Calu3 (cell line): Measurements from ENCODE around the gene TPSG1. TPM values are rescaled to one million over a fixed set of nuclear protein-coding genes. Genes with fewer than 3 reads are reported as not detected.
A peak's percentile ranks its signal among the peaks of the same experiment; 100 is the strongest.
"Not testable (repeated sequence)": the region's sequence is repeated elsewhere in the genome, so short reads cannot be mapped to it uniquely, and the experiment has no call there.

Experiments
- BruUV-seq: library from RNA; stranded (reverse); fragments of 400-500 nt; replicated peaks from 2 replicates; lab custom pipeline; 2021; lab: Mats Ljungman, UMichigan
- CTCF ChIA-PET: fragments of 300-600 bp; sonication (Branson Sonifier 250); formaldehyde crosslinking; loops from one replicate; lab custom pipeline; 2022; ENCODE audit warnings: antibody characterized with exemption; lab: Charles Lee
- DNase-seq: peaks from one replicate; pipeline ENCODE4 v3.0.0; 2022
- H3K27ac Mint-ChIP-seq: one replicate; pipeline ENCODE4 v1.8.0; 2022; ENCODE audit warnings: mixed read lengths; ENCODE audit not compliant: unreplicated experiment
- H3K27me3 Mint-ChIP-seq: one replicate; pipeline ENCODE4 v1.8.0; 2022; ENCODE audit warnings: mixed read lengths; ENCODE audit not compliant: unreplicated experiment
- H3K36me3 Mint-ChIP-seq: one replicate; pipeline ENCODE4 v1.8.0; 2022; ENCODE audit warnings: mild to moderate bottlenecking, moderate library complexity, mixed read lengths; ENCODE audit not compliant: insufficient read depth, unreplicated experiment
- H3K4me1 Mint-ChIP-seq: one replicate; pipeline ENCODE4 v1.8.0; 2022; ENCODE audit warnings: mild to moderate bottlenecking, low read depth, mixed read lengths; ENCODE audit not compliant: unreplicated experiment
- H3K4me3 Mint-ChIP-seq: one replicate; pipeline ENCODE4 v1.8.0; 2022; ENCODE audit warnings: mild to moderate bottlenecking, low read depth, moderate library complexity, mixed read lengths; ENCODE audit not compliant: unreplicated experiment
- H3K9me3 Mint-ChIP-seq: one replicate; pipeline ENCODE4 v1.8.0; 2022; ENCODE audit warnings: low read depth, mixed read lengths; ENCODE audit not compliant: unreplicated experiment
- intact Hi-C: fragments of 100-400 bp; cut with micrococcal nuclease; formaldehyde crosslinking; loops from one replicate; pipeline ENCODE4 v1.10.0; 2022; ENCODE audit not compliant: unreplicated experiment
- total RNA-seq: library from RNA; stranded (reverse); gene quantifications from 2 replicates; pipeline ENCODE4 v1.2.3, GENCODE V29; 2022
- TF ChIP-seq, protein P1 (sequence below): fragments of 200-600 bp; IDR thresholded peaks from one replicate; pipeline ENCODE4 v1.8.0; 2022; ENCODE audit warnings: antibody characterized with exemption; ENCODE audit not compliant: unreplicated experiment

Gene TPSG1
- total RNA-seq, 1 experiment from 2014 or later = not detected

DNA sequence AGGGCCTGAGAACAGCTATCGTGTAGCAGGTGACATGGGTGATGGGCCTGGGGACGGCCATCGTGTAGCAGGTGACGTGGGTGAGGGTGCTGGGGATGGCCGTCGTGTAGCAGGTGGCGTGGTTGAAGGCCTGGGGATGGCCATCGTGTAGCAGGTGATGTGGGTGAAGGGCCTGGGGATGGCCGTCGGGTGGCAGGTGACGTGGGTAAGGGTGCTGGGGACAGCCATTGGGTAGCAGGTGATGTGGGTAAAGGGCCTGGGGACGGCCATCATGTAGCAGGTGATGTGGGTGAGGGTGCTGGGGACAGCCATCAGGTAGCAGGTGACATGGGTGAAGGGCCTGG lies 46.3 kb upstream of the TPSG1 start:
- intact Hi-C loops = no loop called here

DNA sequence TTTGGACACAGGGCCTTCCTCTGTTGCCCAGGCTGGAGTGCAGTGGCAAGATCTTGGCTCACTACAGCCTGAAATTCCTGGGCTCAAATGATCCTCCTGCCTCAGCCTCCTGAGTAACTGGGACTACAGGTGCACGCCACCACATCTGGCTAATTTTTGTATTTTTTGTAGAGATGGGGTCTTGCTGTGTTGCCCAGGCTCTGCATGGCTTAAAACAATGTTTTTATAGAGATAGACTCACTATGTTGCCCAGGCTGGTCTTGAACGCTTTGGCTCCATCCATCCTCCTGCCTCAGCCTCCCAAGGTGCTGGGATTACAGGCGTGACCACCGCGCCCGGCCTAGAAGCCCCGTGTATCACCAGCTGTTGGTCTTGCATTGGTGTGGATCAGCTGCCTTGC lies 44.4 kb upstream of the TPSG1 start:
- H3K9me3 Mint-ChIP-seq, DNase-seq, CTCF ChIA-PET, BruUV-seq, H3K27ac Mint-ChIP-seq, H3K4me3 Mint-ChIP-seq, H3K4me1 Mint-ChIP-seq, intact Hi-C loops: not testable (repeated sequence)
- Mint-ChIP-seq H3K36me3 (peaks cover 20% of the 10 kb centered on the region), H3K27me3 (peaks cover 88% of the 10 kb centered on the region)

More for the DNA sequence above, 46.3 kb upstream of the TPSG1 start:
- Mint-ChIP-seq H3K27me3 (peaks cover 88% of the 10 kb centered on the region), H3K9me3 (no peaks in the 10 kb centered on the region), H3K4me1 (peaks cover 10% of the 10 kb centered on the region), H3K36me3 (peaks cover 20% of the 10 kb centered on the region), H3K27ac (peak overlapping the region; percentile 89), H3K4me3 (peak overlapping the region; percentile 16)
- no peak for DNase-seq
- TF ChIP-seq, protein P1, sequence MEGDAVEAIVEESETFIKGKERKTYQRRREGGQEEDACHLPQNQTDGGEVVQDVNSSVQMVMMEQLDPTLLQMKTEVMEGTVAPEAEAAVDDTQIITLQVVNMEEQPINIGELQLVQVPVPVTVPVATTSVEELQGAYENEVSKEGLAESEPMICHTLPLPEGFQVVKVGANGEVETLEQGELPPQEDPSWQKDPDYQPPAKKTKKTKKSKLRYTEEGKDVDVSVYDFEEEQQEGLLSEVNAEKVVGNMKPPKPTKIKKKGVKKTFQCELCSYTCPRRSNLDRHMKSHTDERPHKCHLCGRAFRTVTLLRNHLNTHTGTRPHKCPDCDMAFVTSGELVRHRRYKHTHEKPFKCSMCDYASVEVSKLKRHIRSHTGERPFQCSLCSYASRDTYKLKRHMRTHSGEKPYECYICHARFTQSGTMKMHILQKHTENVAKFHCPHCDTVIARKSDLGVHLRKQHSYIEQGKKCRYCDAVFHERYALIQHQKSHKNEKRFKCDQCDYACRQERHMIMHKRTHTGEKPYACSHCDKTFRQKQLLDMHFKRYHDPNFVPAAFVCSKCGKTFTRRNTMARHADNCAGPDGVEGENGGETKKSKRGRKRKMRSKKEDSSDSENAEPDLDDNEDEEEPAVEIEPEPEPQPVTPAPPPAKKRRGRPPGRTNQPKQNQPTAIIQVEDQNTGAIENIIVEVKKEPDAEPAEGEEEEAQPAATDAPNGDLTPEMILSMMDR = no peak
- CTCF ChIA-PET = interaction anchor here (0.6 kb wide), 1 partner anchor 445 kb away, joined by 4 read pairs; no protein-coding TSS in a partner anchor
- BruUV-seq = no TSS peak

DNA sequence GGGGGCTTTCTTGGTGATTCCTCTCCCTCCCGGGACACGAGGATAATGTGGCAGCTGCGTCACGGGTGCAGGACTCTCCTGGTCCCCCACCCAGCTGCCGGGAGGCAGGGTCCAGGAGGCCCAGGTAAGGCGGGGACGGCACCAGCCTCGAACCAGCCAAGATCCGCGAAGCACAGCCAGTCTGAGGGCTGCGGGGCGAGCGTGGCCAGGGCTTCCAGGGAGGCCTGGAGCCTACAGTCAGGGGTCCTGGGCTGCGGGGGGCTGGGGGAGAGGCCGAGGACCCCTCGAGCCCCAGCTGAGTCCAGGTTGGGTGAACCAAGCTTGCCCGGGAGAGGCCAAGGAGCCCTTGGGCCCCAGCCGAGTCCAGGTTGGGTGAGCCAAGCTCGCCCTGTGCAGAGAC lies 40.8 kb upstream of the TPSG1 start:
- BruUV-seq = no TSS peak
- Mint-ChIP-seq H3K27ac (no peak overlapping the region), H3K36me3 (peaks cover 2% of the 10 kb centered on the region), H3K27me3 (peaks cover 86% of the 10 kb centered on the region), H3K4me1 (peaks cover under 1% of the 10 kb centered on the region), H3K4me3 (no peak overlapping the region), H3K9me3 (peaks cover 4% of the 10 kb centered on the region)
- intact Hi-C loops = no loop called here
- CTCF ChIA-PET = no interaction called here
- TF ChIP-seq, protein P1 = no peak
- DNase-seq = no peak

DNA sequence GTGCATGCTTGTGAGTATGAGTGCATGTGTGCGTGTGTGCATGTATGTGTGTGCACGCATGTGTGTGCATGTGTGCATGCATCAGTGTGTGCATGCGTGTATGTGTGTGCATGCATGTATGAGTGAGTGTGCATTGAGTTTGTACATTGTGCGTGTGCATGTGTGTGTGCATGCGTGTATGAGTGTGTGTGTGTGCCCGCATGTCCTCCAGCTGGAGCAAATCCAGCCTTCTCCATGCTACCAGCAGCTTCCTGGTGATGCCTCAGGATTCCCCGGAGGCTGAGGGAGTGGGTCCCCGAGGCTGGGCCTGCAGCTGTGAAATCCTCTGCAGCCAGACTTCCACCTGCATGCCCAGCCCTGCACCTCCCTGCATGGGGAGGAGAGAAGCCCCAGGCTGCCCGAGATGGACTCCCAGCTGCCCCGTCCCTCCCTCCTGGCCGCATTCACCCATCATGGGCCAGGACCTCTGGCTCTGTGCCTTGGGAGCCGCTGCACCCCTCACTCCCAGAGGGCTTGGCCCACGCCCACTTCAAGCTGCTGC lies 40.1 kb upstream of the TPSG1 start:
- no peak overlapping the region for H3K27ac Mint-ChIP-seq
- peaks cover 86% of the 10 kb centered on the region for H3K27me3 Mint-ChIP-seq
- BruUV-seq = no TSS peak
- no peaks in the 10 kb centered on the region for H3K36me3 Mint-ChIP-seq
- CTCF ChIA-PET = interaction anchor here (0.6 kb wide), 1 partner anchor 123 kb away, joined by 3 read pairs; no protein-coding TSS in a partner anchor
- intact Hi-C loops = no loop called here
- H3K9me3 Mint-ChIP-seq = peaks cover 4% of the 10 kb centered on the region
- H3K4me1 Mint-ChIP-seq = no peaks in the 10 kb centered on the region
- H3K4me3 Mint-ChIP-seq = no peak overlapping the region
- DNase-seq = no peak
- TF ChIP-seq, protein P1 = no peak

DNA sequence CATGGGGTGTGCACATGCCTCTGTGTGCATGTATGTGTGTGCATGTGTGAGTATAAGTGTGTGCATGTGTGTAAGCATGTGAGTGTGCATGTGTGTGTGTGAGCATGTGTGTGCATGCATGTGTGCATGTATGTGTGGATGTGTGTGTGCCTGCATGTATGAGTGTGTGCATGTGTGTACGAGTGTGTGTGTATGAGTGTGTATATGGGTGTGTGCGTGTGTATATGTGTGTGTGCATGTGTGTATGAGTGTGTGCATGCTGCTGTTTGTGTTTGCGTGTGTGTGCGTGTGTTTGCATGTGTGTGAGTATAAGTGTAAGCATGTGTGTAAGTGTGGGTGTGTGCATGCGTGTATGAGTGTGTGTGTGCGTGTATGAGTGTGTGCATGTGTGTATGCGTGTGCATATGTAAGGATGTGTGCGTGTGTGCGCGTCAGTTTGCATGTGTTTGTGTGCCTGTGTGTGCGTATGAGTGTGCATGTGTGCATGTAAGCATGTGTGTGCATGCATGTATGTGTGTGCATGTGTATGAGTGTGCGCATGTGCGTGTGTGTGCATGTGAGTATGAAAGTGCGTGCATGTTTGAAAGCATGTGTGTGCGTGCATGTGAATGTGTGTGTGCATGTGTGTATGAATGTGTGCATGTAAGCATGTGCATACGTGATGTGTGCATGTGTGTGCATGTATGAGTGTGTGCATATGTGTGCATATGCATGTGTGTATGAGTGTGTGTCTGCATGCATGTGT lies 39.4 kb upstream of the TPSG1 start:
- Mint-ChIP-seq H3K36me3 (no peaks in the 10 kb centered on the region), H3K9me3 (peaks cover 4% of the 10 kb centered on the region), H3K27ac (no peak overlapping the region), H3K27me3 (peaks cover 86% of the 10 kb centered on the region), H3K4me1 (no peaks in the 10 kb centered on the region), H3K4me3 (no peak overlapping the region)
- TF ChIP-seq, protein P1 = no peak
- BruUV-seq = no TSS peak
- DNase-seq = no peak
- CTCF ChIA-PET = no interaction called here
- intact Hi-C loops = no loop called here
